ENCODE measurements around the gene ANGEL1. TPM values are rescaled to one million over a fixed set of nuclear protein-coding genes. Genes with fewer than 3 reads are reported as not detected.

ANGEL1 gene
- total RNA-seq, 1 experiment from 2014 or later, result 19.1 TPM

DNA sequence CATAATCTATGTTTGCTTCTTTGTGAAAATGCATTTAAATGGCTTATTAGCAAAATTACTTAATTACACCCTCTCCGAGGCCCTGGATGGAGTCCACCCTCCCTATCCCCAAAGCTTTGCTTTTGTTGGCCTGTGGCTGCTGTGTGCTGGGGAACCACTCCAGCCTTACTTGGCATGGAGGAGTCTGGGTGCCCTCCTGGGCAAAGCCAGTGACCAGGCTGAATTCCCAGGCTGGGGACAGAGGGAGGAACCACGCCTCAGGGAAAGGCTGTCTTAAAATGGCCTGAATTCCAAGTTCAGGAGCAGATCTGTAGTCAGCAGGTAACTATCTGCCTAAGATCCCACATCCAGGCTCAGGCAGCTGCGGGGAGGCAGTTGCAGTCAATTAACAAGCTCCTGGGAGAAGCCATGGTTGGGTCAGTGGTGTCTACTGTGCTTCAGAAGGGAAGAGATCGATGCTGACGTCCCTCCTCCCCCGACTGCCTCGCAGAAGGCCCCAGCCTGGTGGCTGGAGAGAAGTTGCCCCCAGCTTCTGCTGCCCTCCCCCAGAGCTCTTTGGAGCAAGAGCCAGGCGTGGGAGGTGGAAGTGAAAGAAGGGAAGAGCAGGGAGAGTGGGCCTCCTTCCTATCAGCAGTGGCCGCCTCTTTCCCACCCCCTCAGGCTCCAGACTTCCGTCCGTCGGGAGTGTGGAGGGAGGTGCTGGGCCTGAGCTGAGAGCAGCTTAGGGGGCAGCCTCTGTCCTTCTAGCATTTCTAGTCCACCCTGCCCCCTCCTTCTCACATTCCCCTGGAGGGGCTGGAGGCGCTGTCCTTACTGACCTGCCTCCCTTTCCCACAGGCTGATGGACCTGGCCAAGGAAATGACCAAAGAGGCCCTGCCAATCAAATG, 40.1 kb downstream of the ANGEL1 start:
- ChIA-PET POLR2A (no interaction called here), CTCF (no interaction called here)
- Histone ChIP-seq H3K4me1 (ENCODE audit: control insufficient read depth, insufficient read depth, low read length) (no peaks in the 10 kb centered on the region; the same call in 1 of the 2 replicates), H3K27me3 (ENCODE audit: control insufficient read depth, insufficient read depth, low read length) (no peaks in the 10 kb centered on the region), H3K4me3 (ENCODE audit: low read depth in 2 of 2, low read length in 2 of 2) (no peak overlapping the region), H3K27ac (ENCODE audit: low read length) (no peak overlapping the region), H3K36me3 (ENCODE audit: control insufficient read depth, insufficient read depth, low read length) (no peaks in the 10 kb centered on the region), H3K9me3 (ENCODE audit: control insufficient read depth, insufficient read depth, low read depth, low read length) (no peaks in the 10 kb centered on the region)
- no TSS peak for BruUV-seq (replicated peaks)
- DNase-seq (ENCODE audit: low read depth, low spot score) (no peak), ATAC-seq (no peak)
- in situ Hi-C loops (cut with HindIII; ENCODE audit: low pct_unique_long_range_greater_than_20kb, low sequenced_read_pairs) (no loop called here), intact Hi-C loops (cut with micrococcal nuclease; ENCODE audit: unreplicated experiment) (no loop called here)
- TF ChIP-seq SIN3A (IDR thresholded peaks at IDR 0.05; ENCODE audit: borderline replicate concordance, insufficient read depth, low read depth, low read length) (no peak), TCF7L2 (IDR thresholded peaks at IDR 0.05; ENCODE audit: low read depth, low read length) (no peak), POLR2AphosphoS5 (IDR thresholded peaks at IDR 0.05; ENCODE audit: low read depth, low read length) (no peak)
- TF ChIP-seq, protein P1, sequence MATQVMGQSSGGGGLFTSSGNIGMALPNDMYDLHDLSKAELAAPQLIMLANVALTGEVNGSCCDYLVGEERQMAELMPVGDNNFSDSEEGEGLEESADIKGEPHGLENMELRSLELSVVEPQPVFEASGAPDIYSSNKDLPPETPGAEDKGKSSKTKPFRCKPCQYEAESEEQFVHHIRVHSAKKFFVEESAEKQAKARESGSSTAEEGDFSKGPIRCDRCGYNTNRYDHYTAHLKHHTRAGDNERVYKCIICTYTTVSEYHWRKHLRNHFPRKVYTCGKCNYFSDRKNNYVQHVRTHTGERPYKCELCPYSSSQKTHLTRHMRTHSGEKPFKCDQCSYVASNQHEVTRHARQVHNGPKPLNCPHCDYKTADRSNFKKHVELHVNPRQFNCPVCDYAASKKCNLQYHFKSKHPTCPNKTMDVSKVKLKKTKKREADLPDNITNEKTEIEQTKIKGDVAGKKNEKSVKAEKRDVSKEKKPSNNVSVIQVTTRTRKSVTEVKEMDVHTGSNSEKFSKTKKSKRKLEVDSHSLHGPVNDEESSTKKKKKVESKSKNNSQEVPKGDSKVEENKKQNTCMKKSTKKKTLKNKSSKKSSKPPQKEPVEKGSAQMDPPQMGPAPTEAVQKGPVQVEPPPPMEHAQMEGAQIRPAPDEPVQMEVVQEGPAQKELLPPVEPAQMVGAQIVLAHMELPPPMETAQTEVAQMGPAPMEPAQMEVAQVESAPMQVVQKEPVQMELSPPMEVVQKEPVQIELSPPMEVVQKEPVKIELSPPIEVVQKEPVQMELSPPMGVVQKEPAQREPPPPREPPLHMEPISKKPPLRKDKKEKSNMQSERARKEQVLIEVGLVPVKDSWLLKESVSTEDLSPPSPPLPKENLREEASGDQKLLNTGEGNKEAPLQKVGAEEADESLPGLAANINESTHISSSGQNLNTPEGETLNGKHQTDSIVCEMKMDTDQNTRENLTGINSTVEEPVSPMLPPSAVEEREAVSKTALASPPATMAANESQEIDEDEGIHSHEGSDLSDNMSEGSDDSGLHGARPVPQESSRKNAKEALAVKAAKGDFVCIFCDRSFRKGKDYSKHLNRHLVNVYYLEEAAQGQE (IDR thresholded peaks at IDR 0.05; ENCODE audit: insufficient read depth in 1 of 2, low read depth in 2 of 2, low read length in 1 of 2), result no peak
- TF ChIP-seq, protein P2, sequence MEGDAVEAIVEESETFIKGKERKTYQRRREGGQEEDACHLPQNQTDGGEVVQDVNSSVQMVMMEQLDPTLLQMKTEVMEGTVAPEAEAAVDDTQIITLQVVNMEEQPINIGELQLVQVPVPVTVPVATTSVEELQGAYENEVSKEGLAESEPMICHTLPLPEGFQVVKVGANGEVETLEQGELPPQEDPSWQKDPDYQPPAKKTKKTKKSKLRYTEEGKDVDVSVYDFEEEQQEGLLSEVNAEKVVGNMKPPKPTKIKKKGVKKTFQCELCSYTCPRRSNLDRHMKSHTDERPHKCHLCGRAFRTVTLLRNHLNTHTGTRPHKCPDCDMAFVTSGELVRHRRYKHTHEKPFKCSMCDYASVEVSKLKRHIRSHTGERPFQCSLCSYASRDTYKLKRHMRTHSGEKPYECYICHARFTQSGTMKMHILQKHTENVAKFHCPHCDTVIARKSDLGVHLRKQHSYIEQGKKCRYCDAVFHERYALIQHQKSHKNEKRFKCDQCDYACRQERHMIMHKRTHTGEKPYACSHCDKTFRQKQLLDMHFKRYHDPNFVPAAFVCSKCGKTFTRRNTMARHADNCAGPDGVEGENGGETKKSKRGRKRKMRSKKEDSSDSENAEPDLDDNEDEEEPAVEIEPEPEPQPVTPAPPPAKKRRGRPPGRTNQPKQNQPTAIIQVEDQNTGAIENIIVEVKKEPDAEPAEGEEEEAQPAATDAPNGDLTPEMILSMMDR (IDR thresholded peaks at IDR 0.05), result no peak

DNA sequence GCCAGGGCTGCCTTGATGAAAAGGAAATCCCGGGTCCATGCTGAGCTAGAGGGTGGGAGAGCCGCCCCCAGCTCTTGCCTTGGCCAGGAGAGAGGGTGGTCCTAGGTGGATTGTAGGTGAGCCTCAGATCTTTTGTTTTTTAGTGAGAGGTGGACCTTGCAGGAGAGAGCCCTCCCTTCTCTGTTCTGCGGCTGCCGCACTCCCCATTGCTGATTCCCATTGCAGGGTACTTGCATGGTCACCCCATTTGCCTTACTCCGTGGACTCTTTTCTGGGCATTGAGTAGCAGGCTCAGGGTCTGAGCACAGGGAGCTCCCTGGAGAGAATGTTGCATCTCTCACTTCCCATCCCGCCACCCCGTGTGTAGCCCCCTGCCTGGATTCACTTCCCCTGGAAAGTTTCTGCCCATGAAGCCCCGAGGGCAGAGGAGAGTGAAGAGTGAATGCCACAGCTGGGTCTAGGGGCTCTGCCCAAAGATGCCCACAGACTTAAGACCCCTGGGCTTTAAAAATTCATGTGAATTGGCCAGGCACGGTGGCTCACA, 41.2 kb downstream of the ANGEL1 start:
- no peaks in the 10 kb centered on the region for H3K27me3 ChIP-seq (ENCODE audit: control insufficient read depth, insufficient read depth, low read length)
- DNase-seq (ENCODE audit: low read depth, low spot score) (no peak), ATAC-seq (no peak)
- ChIA-PET POLR2A (no interaction called here), CTCF (no interaction called here)
- in situ Hi-C loops (cut with HindIII; ENCODE audit: low pct_unique_long_range_greater_than_20kb, low sequenced_read_pairs) (no loop called here), intact Hi-C loops (cut with micrococcal nuclease; ENCODE audit: unreplicated experiment) (no loop called here)
- H3K9me3 ChIP-seq (ENCODE audit: control insufficient read depth, insufficient read depth, low read depth, low read length), result no peaks in the 10 kb centered on the region
- H3K27ac ChIP-seq (ENCODE audit: low read length), result no peak overlapping the region
- H3K4me3 ChIP-seq (ENCODE audit: low read depth in 2 of 2, low read length in 2 of 2), result no peak overlapping the region
- no peaks in the 10 kb centered on the region; the same call in 1 of the 2 replicates for H3K4me1 ChIP-seq (ENCODE audit: control insufficient read depth, insufficient read depth, low read length)
- BruUV-seq (replicated peaks), result no TSS peak
- TF ChIP-seq, protein P2 (IDR thresholded peaks at IDR 0.05), result no peak
- TF ChIP-seq SIN3A (IDR thresholded peaks at IDR 0.05; ENCODE audit: borderline replicate concordance, insufficient read depth, low read depth, low read length) (no peak), POLR2AphosphoS5 (IDR thresholded peaks at IDR 0.05; ENCODE audit: low read depth, low read length) (no peak), TCF7L2 (IDR thresholded peaks at IDR 0.05; ENCODE audit: low read depth, low read length) (no peak)
- TF ChIP-seq, protein P1 (IDR thresholded peaks at IDR 0.05; ENCODE audit: insufficient read depth in 1 of 2, low read depth in 2 of 2, low read length in 1 of 2), result no peak
- H3K36me3 ChIP-seq (ENCODE audit: control insufficient read depth, insufficient read depth, low read length), result no peaks in the 10 kb centered on the region

All from Panc1 (cell line).